HEK293 (cell line): ENCODE results near the gene CLPX.

Experiments
- ZNF585B ChIP-seq: fragments of 450-650 bp; formaldehyde crosslinking; IDR thresholded peaks from 2 replicates; pipeline ENCODE4 v1.5.1; 2016; ENCODE audit warnings: missing biosample characterization, missing genetic modification characterization
- TF ChIP-seq, protein P1 (sequence below): fragments of 450-650 bp; formaldehyde crosslinking; IDR thresholded peaks from 2 replicates; pipeline ENCODE4 v1.5.1; 2016; ENCODE audit warnings: missing biosample characterization, missing genetic modification characterization

DNA sequence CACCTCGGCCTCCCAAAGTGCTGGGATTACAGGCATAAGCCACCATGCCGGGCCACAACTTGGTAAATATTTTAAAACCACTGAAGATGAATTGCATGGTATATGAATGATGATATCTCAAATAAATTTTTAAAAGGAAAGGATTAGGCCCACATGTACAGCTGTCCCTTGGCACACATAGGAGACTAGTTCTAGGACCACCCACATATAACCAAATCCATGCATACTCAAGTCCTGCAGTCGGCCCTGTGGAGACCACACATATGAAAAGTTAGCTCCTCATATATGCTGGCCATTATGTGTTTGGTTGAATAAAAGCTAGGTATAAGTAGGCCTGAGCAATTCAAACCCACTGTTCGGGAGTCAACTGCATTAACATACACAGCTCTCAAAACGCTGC lies 10.6 kb downstream of the CLPX start:
- TF ChIP-seq, protein P1, sequence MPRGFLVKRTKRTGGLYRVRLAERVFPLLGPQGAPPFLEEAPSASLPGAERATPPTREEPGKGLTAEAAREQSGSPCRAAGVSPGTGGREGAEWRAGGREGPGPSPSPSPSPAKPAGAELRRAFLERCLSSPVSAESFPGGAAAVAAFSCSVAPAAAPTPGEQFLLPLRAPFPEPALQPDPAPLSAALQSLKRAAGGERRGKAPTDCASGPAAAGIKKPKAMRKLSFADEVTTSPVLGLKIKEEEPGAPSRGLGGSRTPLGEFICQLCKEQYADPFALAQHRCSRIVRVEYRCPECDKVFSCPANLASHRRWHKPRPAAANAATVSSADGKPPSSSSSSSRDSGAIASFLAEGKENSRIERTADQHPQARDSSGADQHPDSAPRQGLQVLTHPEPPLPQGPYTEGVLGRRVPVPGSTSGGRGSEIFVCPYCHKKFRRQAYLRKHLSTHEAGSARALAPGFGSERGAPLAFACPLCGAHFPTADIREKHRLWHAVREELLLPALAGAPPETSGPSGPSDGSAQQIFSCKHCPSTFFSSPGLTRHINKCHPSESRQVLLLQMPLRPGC (tag by site-specific recombination): no peak
- TF ChIP-seq ZNF585B (tag by site-specific recombination): no peak
